Measurements from ENCODE around the gene AGPS.
"Not testable (repeated sequence)": the region's sequence is repeated elsewhere in the genome, so short reads cannot be mapped to it uniquely, and the experiment has no call there.

Gene AGPS

DNA sequence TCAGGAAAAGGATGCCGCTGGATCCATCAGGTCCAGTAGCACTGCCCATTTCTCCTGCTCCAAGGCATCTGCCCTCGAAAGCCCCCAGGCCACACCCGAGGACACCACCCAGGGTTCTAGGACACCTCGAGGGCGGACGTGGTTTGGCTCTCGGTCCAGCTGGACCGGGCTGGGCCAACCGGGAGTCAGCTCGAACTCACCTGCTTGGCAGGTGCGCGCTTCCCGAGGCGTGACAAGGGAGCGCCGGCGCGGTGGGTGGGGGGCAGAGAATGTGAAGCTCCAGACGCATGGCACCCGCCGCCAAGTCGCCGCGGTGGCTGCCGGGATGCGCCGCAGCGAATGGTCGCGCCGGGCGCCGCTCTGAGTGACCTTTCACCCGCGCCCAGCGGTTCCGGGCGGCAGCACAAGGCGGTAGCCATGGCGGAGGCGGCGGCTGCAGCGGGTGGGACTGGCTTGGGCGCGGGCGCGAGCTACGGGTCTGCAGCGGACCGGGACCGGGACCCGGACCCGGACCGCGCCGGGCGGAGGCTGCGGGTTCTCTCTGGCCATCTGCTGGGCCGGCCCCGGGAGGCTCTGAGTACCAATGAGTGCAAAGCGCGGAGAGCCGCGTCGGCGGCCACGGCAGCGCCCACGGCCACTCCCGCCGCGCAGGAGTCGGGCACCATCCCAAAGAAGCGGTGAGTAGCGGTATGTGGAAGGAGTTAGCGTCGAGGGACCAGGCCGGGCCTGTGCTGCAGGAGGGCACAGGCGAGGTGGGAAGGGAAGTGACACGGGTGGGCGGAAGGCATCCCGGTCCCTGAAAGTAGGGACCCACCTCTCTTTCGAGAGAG lies at the start of gene AGPS:
Gene AGPS, plus strand, starts transcription at position 401 of the 830 bp plus-strand sequence. Its CDS starts 17 bp downstream, at position 418.
- DNase-seq (ENCODE audit: low read depth), result peak; percentile 50

DNA sequence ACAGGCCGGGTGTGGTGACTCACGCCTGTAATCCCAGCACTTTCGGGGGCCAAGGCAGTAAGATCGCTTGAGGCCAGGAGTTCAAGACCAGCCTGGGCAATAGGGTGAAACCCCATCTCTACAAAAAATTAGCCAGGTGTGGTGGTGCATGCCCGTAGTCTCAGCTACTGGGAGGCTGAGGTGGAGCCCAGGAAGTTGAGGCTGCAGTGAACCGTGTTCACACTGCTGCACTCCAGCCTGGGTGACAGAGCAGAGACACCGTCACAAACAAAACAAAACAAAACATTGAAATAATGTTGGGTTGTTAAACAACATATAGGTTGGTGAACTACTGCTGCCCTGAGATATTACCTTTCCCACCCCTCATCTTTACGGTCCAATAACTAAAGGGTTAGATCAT lies 48.8 kb upstream of the AGPS start:
- DNase-seq (ENCODE audit: low read depth), result no peak

DNA sequence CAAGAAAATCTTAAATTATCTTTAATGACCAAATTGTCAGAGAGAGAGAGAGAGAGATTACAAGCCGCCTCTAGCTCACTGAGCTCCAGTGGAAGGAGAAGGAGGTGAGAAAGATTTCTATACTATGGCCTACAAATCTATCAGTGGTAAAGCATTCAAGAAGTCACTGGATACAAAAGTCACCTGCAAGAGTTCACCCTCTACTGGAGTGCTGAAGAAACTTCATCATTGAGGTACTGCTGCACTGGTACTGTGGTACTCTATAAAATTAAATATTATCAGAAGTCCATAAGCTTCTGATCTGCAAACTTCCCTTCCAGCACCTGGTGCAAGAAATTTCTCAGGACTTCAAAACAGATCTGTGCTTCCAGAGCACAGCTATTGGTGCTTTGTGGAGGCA lies 48.3 kb upstream of the AGPS start:
- DNase-seq (ENCODE audit: low read depth), result no peak

DNA sequence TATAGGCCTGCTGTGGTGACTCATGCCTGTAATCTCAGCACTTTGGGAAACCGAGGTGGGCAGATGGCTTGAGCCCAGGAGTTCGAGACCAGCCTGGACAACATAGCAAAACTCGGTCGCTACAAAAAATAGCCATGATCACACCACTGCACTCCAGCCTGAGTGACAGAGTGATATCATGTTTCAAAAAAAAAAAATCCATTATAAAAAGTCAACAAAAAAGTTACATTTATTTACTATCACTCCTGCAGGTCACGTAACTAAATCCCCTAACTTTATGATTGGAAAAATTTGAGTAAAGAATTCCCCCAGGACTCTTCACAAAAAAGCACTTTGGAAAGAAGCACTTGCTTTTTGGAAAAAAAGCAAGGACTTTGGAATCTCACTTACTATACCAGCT lies 46.4 kb upstream of the AGPS start:
- no peak for DNase-seq (ENCODE audit: low read depth)

DNA sequence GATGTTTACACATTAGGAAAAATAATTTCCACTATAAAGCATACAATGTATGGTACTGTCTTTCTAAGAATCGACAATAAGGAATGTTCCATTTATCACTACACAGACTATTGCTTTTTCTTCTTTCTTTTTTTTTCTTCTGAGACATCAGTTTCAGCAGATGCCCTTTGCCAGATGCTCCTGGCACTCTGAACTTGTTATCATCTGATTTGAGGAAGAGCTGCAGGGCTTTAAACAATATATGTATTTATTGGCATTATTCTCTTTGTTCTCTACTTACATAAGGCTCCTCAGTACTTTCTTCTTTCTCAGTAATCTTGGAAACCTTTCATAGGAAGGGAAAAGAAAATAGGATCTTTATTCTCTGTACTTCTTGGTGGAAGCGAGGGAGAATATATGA lies 45.0 kb upstream of the AGPS start:
- no peak for DNase-seq (ENCODE audit: low read depth)

DNA sequence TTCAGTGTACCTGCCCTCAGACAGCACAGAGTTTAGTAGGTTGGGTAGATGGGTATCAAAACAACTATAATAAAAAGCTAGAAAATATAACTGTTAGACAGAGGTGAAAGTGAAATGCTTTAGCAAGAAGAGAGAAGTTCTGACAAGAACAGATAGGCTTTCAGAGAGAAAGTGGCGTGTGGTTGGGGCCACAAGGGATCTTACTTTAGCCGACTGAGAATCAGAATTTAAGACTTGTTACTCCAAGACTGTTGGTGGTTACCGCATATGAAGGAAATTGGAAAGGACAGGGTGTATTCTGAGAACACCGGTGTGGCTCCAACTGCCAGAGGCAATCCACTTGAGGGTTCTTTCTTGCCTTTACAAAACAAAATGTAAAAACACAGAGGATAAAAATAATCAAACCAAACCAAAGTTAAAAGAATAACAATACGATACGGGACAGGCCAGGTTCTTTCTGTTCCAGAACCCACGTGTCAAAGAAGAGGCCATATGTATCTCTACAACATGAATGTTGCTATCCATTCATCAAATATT lies 44.4 kb upstream of the AGPS start:
- no peak for DNase-seq (ENCODE audit: low read depth)

DNA sequence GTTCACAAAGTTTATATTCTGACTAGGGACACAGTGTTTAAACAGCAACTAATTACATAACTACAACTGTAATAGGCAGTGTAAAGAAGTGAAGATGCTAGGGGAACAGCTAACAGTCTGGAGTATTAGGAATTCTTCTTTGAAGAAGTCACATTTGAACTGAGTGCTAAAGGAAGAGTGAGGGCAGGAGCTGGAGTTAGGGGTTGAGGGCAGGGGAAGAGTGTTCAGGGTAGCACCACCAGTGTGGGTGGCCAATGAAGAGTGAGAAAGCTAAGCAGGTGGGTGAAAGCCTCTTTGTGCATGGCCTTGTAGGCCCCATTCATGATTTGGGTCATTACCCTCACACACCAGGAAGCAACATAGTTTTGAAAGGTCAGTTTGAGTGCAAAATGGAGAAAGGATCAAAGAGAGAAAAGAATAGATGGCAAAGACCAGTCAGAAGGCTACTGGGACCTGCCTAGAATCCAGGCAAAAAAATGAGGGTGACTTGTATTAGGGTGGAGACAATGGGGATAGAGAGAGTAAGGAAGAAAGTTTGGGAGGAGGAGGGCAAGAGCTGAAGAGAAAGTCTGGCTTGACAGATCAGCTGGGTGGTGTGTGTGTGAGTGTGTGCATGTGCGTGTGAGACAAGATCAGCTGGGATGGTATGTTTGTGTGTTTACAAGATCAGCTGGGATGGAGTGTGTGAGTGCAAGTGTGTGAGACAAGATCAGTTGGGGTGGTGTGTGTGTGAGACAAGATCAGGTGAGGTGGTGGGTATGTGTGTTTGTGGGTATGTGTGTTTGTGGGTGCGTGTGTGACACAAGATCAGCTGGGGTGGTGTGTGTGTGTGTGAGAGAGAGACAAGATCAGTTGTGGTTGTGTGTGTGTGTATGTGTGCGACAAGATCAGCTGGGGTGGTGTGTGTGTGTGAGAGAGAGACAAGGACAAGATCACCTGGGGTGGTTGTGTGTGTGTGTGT lies 43.6 kb upstream of the AGPS start:
- no peak for DNase-seq (ENCODE audit: low read depth)

DNA sequence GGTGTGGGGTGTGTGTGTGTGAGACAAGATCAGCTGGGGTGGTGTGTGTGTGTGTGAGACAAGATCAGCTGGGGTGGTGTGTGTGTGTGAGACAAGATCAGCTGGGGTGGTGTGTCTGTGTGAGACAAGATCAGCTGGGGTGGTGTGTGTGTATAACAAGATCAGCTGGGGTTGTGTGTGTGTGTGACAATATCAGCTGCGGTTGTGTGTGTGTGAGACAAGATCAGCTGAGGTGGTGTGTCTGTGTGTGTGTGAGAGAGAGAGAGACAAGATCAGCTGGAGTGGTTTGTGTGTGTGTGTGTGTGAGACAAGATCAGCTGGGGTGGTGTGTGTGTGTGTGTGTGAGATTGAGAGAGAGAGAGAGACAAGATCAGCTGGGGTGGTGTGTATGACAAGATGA lies 41.9 kb upstream of the AGPS start:
- DNase-seq (ENCODE audit: low read depth), result not testable (repeated sequence)

DNA sequence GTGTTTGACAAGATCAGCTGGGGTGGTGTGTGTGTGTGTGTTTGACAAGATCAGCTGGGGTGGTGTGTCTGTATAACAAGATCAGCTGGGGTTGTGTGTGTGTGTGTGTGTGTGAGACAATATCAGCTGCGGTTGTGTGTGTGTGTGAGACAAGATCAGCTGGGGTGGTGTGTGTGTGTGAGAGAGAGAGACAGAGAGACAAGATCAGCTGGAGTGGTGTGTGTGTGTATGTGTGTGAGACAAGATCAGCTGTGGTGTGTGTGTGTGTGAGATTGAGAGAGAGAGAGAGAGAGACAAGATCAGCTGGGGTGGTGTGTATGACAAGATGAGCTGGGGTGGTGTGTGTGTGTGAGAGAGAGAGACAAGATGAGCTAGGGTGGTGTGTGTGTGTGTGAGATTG lies 41.5 kb upstream of the AGPS start:
- DNase-seq (ENCODE audit: low read depth), result not testable (repeated sequence)

DNA sequence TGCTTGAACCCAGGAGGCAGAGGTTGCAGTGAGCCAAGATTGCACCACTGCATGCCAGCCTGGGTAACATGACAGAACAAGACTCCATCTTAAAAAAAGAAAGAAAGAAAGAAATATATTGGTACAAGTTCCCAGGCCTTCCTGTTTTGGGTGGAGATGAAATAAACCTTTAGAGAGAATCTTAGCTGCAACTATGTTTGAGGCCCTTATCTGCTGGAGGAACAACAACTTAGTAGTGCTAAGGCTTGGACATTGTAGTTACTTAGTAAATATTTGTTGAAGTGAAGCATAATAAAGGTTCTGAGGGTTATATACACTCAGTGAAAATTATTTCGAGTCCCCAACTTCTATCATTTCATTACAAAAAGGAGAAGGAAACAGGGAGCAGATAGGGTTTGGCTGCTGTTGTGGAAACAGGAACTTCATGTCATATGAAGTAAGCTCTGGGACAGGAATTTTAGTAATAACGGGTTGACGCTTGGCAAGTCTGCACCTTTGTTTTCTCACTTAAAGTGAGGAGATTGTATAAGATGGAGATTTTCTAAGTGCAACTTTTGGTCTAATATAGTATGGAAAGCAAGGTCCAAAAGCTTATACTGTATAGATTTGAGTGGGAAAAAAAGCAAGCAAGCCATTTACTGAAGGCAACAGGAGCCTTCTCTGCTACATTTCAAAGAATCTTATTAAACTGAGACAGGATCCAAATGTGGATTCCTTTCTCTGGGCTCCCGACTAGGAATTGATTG lies 40.0 kb upstream of the AGPS start:
- no peak for DNase-seq (ENCODE audit: low read depth)

DNA sequence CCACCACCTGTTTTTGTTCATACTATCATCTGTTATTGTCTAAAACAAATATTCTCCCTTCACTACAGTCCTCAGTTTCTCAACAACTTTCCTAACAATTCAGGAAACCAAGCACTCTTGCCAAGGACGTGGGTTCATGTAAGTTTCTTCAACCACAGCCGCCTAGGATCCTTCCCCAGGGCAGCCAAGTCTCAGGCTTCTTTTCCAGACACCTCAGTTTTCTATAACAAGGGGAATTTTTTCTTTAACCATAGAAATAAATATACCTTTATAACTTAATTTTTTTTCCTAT lies 39.4 kb upstream of the AGPS start:
- DNase-seq (ENCODE audit: low read depth), result no peak

DNA sequence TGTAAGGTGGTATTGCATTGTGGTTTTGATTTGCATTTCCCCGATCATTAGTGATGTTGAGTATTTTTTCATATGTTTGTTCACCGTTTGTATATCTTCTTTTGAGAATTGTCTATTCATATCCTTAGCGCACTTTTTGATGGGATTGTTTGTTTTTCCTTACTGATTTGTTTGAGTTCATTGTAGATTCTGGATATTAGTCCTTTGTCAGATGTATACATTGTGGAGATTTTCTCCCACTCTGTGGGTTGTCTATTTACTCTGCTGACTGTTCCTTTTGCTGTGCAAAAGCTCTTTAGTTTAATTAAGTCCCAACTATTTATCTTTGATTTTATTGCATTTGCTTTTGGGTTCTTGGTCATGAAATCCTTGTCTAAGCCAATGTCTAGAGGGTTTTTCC lies 38.0 kb upstream of the AGPS start:
- not testable (repeated sequence) for DNase-seq (ENCODE audit: low read depth)

DNA sequence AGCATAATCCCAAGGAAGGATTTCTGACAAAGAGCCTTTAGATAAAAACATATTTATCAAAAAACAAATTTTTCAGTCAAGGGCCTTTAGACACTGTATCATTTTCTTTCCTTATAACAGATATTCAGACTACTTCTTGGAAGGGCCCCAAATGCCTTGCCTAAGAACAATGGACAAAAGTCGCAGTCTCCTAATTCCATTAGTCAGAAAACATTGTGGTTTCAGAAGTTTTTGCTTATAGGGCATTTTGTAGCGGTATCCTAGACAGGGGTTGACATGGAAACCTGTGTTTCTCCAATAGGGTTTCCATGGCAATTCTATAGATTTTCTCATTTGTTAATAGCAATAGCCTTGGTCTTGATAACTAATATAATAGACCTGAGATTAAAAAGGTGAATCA lies 36.7 kb upstream of the AGPS start:
- DNase-seq (ENCODE audit: low read depth), result no peak

DNA sequence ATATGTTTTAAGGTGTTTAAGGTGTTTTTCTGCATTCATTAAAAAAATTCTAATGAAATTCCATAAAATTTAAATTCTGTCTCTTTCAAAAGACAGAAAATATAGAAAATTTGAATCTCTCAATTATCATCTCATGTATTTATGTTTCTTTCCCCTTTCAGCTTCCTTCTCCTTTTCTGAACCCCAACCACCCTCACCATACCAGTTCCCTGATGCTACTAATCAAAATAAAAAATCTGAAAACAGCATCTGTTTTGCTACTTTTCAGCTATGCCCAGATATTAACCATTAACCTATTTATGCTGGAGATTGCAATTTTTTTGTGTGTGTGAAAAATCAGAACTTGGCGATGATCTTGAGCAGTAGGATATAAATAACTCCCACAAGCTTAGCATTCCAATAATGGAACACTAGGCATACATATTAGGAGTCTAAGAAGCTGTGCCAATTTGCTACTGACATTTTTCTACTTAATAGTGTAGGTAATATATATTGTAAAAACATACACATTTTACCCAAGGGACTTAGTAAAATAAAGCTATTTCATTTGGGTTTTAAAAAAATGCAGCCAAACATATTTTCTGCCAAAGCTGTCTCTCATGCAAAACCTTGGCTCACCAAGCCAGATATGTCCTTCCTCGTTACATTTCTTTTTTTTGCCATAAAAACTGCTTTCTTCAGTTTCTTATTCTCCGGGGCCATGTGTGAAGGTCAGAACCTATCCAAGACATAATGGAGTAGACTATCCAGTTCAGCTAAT lies 32.6 kb upstream of the AGPS start:
- no peak for DNase-seq (ENCODE audit: low read depth)

DNA sequence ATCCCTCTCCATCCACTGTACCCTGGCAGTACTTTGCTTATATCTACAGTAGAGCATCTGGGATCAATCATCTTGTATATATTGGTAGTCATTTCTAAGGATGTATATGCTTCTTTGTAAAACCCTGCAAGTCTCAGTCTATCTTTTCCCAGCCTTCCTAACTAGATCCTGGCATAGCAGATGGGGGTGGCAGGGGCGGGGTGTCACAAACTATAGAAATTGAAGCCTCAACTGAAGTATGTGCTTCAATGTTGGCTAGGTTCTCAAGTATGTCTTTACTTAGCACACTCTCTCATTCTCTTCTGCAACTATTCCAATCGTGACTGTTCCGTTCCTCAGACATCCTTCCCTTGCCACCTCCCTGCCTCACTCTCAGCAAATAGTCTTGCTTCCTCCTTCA lies 30.1 kb upstream of the AGPS start:
- no peak for DNase-seq (ENCODE audit: low read depth)

DNA sequence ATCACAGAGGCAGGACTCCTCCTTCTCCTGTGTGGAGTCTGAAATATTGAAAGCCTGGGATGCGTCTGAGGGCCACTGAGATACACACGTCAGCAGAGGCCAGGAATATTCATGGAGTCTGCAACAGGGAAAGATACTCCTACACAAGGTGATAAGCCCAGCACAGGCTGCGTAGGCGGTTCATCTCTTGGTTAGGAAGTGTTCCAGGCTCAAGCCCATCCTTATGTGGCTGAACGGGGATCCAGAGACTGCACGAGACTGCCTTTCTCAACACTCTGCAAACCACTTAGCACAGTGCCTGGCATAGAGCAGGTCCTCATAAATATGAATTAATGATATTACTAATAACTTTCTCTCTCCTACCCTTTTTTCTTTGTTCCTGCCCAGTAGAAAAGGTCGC lies 29.2 kb upstream of the AGPS start:
- no peak for DNase-seq (ENCODE audit: low read depth)

DNA sequence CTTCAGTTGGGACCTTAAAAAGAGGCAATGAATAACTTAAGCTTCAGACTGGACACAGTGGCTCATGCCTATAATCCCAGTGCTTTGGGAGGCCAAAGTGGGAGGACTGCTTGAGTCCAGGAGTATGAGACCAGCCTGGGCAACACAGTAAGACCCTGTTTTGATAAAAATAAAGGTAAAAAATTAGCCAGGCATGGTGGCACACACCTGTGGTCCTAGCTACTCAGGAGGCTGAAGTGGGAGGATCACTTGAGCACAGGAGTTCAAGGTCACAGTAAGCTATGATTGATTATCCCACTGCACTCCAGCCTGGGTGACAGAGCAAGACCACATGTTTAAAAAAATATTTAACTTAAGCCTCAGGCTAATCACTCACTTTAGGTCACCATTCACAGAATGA lies 26.8 kb upstream of the AGPS start:
- not testable (repeated sequence) for DNase-seq (ENCODE audit: low read depth)

DNA sequence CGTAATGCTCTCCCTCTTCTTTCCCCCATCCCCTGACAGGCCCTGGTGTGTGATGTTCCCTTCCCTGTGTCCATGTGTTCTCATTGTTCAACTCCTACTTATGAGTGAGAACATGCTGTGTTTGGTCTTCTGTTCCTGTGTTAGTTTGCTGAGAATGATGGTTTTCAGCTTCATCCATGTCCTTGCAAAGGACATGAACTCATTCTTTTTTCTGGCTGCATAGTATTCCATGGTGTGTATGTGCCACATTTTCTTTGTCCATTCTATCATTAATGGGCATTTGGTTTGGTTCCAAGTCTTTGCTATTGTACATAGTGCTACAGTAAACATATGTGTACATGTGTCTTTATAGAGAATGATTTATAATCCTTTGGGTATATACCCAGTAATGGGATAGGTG lies 24.6 kb upstream of the AGPS start:
- not testable (repeated sequence) for DNase-seq (ENCODE audit: low read depth)

DNA sequence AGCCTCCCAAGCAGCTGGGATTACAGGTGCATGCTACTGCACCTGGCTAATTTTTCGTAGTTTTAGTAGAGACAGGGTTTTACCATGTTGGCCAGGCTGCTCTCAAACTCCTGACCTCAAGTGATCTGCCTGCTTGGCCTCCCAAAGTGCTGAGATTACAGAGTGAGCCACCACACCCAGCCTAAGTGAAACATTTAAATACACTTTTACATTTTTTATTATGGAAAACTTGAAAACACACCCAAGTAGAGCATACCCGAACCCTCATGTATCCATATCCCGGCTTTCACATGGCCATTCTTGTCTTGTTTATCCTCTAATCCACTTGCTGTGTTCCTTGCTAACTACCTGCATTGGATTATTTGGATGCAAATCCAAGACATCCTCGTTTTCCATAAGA lies 13.2 kb upstream of the AGPS start:
- no peak for DNase-seq (ENCODE audit: low read depth)

DNA sequence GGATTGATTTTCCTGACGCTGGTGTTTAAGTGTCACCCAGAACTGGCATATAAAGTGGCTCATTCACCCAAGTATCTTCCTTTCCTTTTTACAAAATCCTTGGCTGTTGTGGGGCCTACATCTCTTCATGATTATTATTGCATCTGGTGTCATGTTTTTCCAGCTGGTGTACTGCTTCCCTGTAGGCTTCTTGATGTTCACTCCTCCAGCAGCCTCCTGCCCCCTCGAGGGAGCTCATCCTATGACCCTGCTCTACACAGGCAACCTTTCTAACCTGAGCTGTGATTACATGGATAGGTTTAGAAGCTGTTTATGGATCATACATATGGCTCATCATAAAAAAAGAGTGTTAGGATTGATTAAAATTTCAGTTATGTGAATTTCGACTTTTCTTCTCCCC lies 12.4 kb upstream of the AGPS start:
- no peak for DNase-seq (ENCODE audit: low read depth)

DNA sequence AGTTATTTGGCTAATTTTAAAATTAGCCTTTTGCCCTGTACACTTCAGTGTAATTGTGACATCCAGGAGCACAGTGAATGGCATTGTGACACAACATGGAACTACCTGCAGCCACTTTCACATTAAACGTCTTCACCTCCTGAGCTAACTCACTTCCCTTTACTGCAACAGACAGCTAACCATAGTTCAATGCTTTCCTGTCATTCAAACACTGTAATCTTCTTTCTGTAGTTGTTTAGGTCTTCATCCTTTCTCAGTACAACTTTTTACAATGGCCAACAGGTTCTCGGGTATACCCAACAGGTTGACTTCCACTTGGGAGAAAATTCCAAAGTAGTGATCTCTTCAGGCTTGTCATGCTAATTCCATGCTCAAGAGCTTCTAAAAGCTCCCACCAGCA lies 8.6 kb upstream of the AGPS start:
- DNase-seq (ENCODE audit: low read depth), result no peak

DNA sequence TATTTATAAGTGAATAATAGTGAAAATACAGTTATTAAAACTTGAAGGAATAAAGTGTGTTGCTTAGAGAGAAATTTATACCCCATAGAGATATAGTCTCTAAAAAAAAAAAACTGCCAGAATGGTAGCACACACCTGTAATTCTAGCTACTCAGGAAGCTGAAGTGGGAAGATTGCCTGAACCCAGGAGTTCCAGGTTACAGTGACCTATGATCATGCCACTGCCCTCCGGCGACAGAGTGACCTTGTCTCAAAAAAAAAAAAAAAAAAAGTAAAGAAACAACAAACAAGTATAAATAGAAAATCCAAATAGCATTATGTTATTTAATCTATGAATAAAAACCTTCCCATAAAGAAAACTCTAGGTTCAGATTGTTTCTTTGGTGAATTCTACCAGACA lies 7.4 kb upstream of the AGPS start:
- no peak for DNase-seq (ENCODE audit: low read depth)
